H1 (cell line): ENCODE data around the gene A3GALT2. TPM values are rescaled to one million over a fixed set of nuclear protein-coding genes. Genes with fewer than 3 reads are reported as not detected.

ENCODE experiments used
- BACH1 ChIP-seq: IDR thresholded peaks from 2 replicates; pipeline ENCODE4 v1.6.1; 2012; ENCODE audit warnings: low read length, improper control_type of control experiment
- BRCA1 ChIP-seq: IDR thresholded peaks from 2 replicates; pipeline ENCODE4 v1.6.1; 2012; ENCODE audit warnings: low read depth, low read length, improper control_type of control experiment
- RFX5 ChIP-seq: IDR thresholded peaks from 2 replicates; pipeline ENCODE4 v1.6.1; 2011; ENCODE audit warnings: low read depth, low read length, improper control_type of control experiment, borderline replicate concordance
- SP2 ChIP-seq: IDR thresholded peaks from 2 replicates; pipeline ENCODE4 v1.6.1; 2012; ENCODE audit warnings: mild to moderate bottlenecking, low read length, inconsistent platforms
- SUZ12 ChIP-seq: fragments of 200-600 bp; sonication (generic); IDR thresholded peaks from 2 replicates; pipeline ENCODE4 v1.6.1; 2012; ENCODE audit warnings: mild to moderate bottlenecking, inconsistent platforms, low read length, moderate library complexity, mixed read lengths
- TCF12 ChIP-seq: IDR thresholded peaks from 2 replicates; pipeline ENCODE4 v1.6.1; 2011; ENCODE audit warnings: low read depth, mild to moderate bottlenecking, low read length
- polyA plus RNA-seq, 7 experiments: library from polyadenylated mRNA; depleted of rRNA in 3 of 7; stranded (reverse) in 5 of 7; unstranded in 2 of 7; fragments of >200 nt in 5 of 7; fragments of 200-250 nt in 2 of 7; gene quantifications; 1 replicate in 5 of 7; 2 replicates in 1 of 7; 4 replicates in 1 of 7; pipeline versions ENCODE4 v1.2.1 to v1.2.3, GENCODE V29; 2011 to 2013; ENCODE audit warnings: missing spikeins in 2 of 7, mixed read lengths in 2 of 7
- total RNA-seq: library from RNA; stranded (reverse); fragmentation: NEBNext Ultra II Directional; extraction: Animal tissue kit (Norgen Biotek cat#: 25700); gene quantifications from 2 replicates; pipeline ENCODE4 v1.2.1, GENCODE V29; 2021
- TF ChIP-seq, protein P1 (sequence below): IDR thresholded peaks from 2 replicates; pipeline ENCODE4 v1.6.1; 2012; ENCODE audit warnings: inconsistent platforms

A3GALT2 gene
- total and polyA plus RNA-seq, 2 of the 8 experiments (the other 6 are each of a cell fraction or from before 2014, with no cell fraction given) = not detected

DNA sequence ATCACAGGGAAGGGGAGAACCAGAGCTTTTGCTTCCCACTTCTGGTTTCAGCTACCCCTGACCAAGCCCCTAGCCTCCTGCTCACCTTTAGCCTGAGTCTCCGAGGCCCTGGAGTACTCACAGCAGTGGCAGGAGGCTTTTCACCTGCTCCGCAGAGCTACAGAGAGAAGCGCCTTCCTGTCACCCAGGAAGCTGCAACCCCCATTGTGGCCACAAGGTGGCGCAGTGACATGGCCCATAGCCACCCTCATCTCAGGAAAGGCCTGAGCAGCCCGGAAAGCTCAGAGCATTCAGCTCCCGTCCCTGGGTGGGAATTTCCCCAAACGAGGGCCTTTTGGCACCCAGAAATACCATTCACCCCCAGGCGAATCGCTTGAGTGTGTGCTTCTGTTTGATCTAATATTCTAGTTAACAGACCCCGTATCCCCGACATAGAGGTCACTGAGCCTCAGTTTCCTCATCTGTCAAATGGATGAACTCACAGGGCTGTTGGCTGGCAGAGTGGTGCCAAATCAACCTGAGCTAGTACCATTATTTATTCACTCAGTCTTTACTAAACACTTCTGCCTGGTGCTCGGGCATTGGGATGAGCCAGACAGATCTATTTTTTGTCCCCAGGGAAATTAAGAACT lies 25.3 kb downstream of the A3GALT2 start (continued):
- TF ChIP-seq SUZ12 (no peak), SP2 (no peak), BRCA1 (no peak), BACH1 (no peak), RFX5 (no peak), TCF12 (no peak)
- TF ChIP-seq, protein P1, sequence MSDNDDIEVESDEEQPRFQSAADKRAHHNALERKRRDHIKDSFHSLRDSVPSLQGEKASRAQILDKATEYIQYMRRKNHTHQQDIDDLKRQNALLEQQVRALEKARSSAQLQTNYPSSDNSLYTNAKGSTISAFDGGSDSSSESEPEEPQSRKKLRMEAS = no peak
